CD4-positive, alpha-beta T cell treated with Interleukin-21 for 1 hour (primary cell): ENCODE results near the gene CNNM4.

Experiments
- DNase-seq: peaks from one replicate; pipeline ENCODE4 v3.0.0-alpha.2; 2020

The CNNM4 gene

GRCh38 chr2:96760036-96760985 is at the start of gene CNNM4:
CNNM4 (plus strand) TSS chr2:96760902; CDS start chr2:96761000, 98 bp downstream.
- DNase-seq = peak; percentile 92

GRCh38 chr2:96710985-96711384 is 49.7 kb upstream of the CNNM4 start:
- DNase-seq = no peak

GRCh38 chr2:96715658-96716057 is 45.0 kb upstream of the CNNM4 start:
- no peak for DNase-seq

GRCh38 chr2:96716388-96716787 is 44.3 kb upstream of the CNNM4 start:
- DNase-seq = no peak

- DNase-seq = no peak
Observed at GRCh38 chr2:96726131-96726530, 34.6 kb upstream of the CNNM4 start.

- no peak for DNase-seq
Observed at GRCh38 chr2:96727431-96727830, 33.3 kb upstream of the CNNM4 start.

- DNase-seq = no peak
Observed at GRCh38 chr2:96729748-96730147, 31.0 kb upstream of the CNNM4 start.

GRCh38 chr2:96730212-96730611 is 30.5 kb upstream of the CNNM4 start:
- no peak for DNase-seq

GRCh38 chr2:96733931-96734330 is 26.8 kb upstream of the CNNM4 start:
- DNase-seq = no peak

- no peak for DNase-seq
Observed at GRCh38 chr2:96734880-96735583, 25.7 kb upstream of the CNNM4 start.

- no peak for DNase-seq
Observed at GRCh38 chr2:96737251-96737650, 23.5 kb upstream of the CNNM4 start.

- DNase-seq = peak; percentile 49
Observed at GRCh38 chr2:96737831-96738230, 22.9 kb upstream of the CNNM4 start.

GRCh38 chr2:96739076-96739632 is 21.5 kb upstream of the CNNM4 start:
- DNase-seq = no peak

GRCh38 chr2:96739633-96740428 is 20.9 kb upstream of the CNNM4 start, which contains the start of gene LMAN2L:
LMAN2L (minus strand) TSS chr2:96740064; CDS start chr2:96740040, 24 bp downstream.
- peak; percentile 98 for DNase-seq

GRCh38 chr2:96747061-96747617 is 13.6 kb upstream of the CNNM4 start:
- DNase-seq = no peak

- DNase-seq = no peak
Observed at GRCh38 chr2:96751800-96752199, 8.9 kb upstream of the CNNM4 start.

- no peak for DNase-seq
Observed at GRCh38 chr2:96753661-96754282, 6.9 kb upstream of the CNNM4 start.

- no peak for DNase-seq
Observed at GRCh38 chr2:96754317-96754716, 6.4 kb upstream of the CNNM4 start.

- no peak for DNase-seq
Observed at GRCh38 chr2:96756788-96757476, 3.8 kb upstream of the CNNM4 start.

GRCh38 chr2:96757477-96757860 is 3.2 kb upstream of the CNNM4 start:
- no peak for DNase-seq

GRCh38 chr2:96758987-96759386 is 1.7 kb upstream of the CNNM4 start:
- no peak for DNase-seq
